Colonic mucosa (tissue), 4 donors: ENCODE measurements around the gene GRIK5. TPM values are rescaled to one million over a fixed set of nuclear protein-coding genes. Genes with fewer than 3 reads are reported as not detected.

ENCODE experiments used
- DNase-seq: peaks from one replicate; pipeline ENCODE4 v3.0.0-alpha.2; 2020
- H3K27ac ChIP-seq: fragments of 200-600 bp; one replicate; pipeline ENCODE4 v1.8.0; 2021
- H3K27me3 ChIP-seq: fragments of 200-600 bp; one replicate; pipeline ENCODE4 v1.8.0; 2021
- H3K36me3 ChIP-seq: fragments of 200-600 bp; one replicate; pipeline ENCODE4 v1.8.0; 2021
- H3K4me1 ChIP-seq: fragments of 200-600 bp; one replicate; pipeline ENCODE4 v1.8.0; 2021; ENCODE audit warnings: mild to moderate bottlenecking
- H3K4me3 ChIP-seq: fragments of 200-600 bp; one replicate; pipeline ENCODE4 v1.8.0; 2021
- H3K9ac ChIP-seq, 2 donors: one replicate each; pipeline ENCODE4 v1.7.0; 2013; ENCODE audit warnings: control low read depth in 2 of 2, low read depth in 2 of 2, low read length in 2 of 2
- H3K9me3 ChIP-seq: fragments of 200-600 bp; one replicate; pipeline ENCODE4 v1.8.0; 2021
- intact Hi-C: fragments of 100-400 bp; cut with DNase I; formaldehyde crosslinking; loops from one replicate; pipeline ENCODE4 v1.14.1; 2022
- total RNA-seq, 2 donors: library from RNA; stranded (reverse); fragmentation: NEBNext Ultra II Directional in 1 of 2; extraction: Animal tissue kit (Norgen Biotek cat#: 25700) in 1 of 2; gene quantifications; one replicate each; pipeline ENCODE4 v1.2.1, GENCODE V29; 2021
- TF ChIP-seq, protein P1 (sequence below): fragments of 200-600 bp; IDR thresholded peaks from one replicate; pipeline ENCODE4 v1.8.0; 2022; ENCODE audit warnings: antibody characterized with exemption, mild to moderate bottlenecking
- donor health status: healthy.
- donor health status: DM: no; HTN: no; CAD: no.
- donor health status: DM: no; HTN: no; CAD: no.

Gene GRIK5
- total RNA-seq, 2 donors from 2014 or later = 0.62 to 2.3 TPM

DNA sequence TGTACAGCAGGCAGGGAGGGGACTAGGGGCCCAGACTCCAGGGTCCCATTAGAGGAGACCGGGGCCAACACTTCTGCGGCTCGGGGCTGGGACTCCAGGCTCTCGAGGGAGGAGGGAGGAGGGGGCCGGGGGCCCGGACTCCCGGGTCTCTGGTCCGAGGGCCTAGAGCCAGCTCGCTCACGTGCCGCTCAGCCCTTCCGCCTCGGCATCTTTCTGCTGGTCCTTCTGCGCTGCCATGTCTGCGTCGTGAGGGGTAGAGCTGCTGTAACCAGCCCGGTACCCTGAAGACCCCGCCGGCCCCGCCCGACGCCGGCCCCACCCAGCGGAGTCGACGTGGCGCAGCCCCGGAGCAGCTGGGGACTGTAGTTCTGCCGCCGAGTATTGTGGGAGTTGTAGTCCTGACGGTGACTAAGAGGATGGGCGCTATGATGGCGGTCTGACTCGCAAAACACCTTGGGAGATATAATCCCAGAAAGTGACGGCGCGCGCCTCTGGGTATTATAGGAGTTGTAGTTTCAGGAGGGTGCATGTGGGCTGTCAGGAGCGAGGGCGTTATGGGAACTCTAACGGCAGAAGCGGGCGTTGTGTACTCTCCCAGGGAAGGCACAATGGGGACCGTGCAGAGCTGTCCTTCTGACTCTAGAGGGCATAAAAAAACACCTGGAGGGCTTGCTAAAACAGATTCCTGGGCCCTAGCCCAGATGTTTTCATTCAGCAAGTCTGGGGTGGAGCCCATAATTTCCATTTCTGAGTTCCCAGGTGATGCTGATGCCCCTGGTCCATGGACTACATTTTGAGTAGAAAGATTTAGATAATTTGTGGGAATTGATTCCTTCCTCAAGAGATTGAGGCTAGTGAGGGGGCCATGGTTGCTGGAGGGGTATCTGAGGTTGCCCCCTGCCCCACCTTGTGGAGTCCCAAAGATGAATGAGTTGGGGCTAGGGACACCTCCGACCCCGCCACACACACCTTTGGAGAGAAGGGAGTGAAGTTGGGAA, 110.7 kb downstream of the GRIK5 start, which contains the start of gene RABAC1:
Gene RABAC1 (minus strand): TSS at position 266 of the 998 bp plus-strand sequence. CDS start 29 bp downstream, at position 237.
- peak; percentile 93 for DNase-seq
- TF ChIP-seq, protein P1, sequence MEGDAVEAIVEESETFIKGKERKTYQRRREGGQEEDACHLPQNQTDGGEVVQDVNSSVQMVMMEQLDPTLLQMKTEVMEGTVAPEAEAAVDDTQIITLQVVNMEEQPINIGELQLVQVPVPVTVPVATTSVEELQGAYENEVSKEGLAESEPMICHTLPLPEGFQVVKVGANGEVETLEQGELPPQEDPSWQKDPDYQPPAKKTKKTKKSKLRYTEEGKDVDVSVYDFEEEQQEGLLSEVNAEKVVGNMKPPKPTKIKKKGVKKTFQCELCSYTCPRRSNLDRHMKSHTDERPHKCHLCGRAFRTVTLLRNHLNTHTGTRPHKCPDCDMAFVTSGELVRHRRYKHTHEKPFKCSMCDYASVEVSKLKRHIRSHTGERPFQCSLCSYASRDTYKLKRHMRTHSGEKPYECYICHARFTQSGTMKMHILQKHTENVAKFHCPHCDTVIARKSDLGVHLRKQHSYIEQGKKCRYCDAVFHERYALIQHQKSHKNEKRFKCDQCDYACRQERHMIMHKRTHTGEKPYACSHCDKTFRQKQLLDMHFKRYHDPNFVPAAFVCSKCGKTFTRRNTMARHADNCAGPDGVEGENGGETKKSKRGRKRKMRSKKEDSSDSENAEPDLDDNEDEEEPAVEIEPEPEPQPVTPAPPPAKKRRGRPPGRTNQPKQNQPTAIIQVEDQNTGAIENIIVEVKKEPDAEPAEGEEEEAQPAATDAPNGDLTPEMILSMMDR = no peak
- H3K4me3 ChIP-seq = peak within 1 kb of the TSS; percentile 94
- no peaks in the 10 kb centered on the region for H3K27me3 ChIP-seq
- peak within 1 kb of the TSS; percentile 94 for H3K27ac ChIP-seq
- no peaks in the 10 kb centered on the region for H3K9me3 ChIP-seq
- no peaks in the 10 kb centered on the region for H3K36me3 ChIP-seq
- peaks cover 4% of the 10 kb centered on the region for H3K4me1 ChIP-seq
- intact Hi-C loops = no loop called here
- H3K9ac ChIP-seq = peak within 1 kb of the TSS; percentile 92 to 95

DNA sequence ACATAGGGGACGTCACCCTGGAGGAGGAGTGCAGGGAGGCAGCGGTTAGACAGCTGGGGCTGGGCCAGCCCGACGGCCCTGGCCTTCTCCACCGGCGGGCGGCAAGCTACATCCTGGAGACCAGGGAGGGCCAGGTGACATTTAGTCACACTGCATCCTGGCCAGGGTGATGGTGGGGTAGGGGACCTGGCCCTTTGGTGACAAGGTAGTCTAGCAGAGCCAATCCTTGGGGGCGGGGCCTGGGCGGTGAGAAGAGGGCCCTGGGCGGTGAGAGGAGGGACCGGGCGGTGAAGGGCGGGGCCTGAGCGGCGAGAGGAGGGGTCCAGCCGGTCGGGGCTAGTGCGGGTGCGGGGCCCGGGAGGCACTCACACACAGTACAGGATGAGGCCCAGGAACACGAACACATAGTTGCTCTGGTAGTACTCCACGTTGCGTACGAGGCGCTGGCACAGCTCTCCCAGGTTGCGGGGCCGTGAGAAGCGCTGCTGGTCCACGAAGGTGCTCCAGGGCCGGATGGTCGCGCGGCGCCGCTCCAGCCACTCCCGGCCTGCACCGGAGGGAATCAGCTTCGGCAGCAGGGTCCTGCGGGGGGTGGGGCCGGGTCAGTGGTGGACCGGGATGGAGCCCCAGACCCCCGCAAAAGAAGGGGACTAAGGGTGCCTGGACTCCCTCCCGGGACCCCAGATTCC, 111.5 kb downstream of the GRIK5 start:
- Histone ChIP-seq H3K27me3 (no peaks in the 10 kb centered on the region), H3K9ac (peak overlapping the region; percentile 92 to 95), H3K27ac (peak overlapping the region; percentile 94), H3K36me3 (no peaks in the 10 kb centered on the region), H3K4me1 (peaks cover 4% of the 10 kb centered on the region), H3K9me3 (no peaks in the 10 kb centered on the region), H3K4me3 (peak overlapping the region; percentile 94)
- DNase-seq = peak; percentile 97
- intact Hi-C loops = no loop called here
- TF ChIP-seq, protein P1 = no peak

DNA sequence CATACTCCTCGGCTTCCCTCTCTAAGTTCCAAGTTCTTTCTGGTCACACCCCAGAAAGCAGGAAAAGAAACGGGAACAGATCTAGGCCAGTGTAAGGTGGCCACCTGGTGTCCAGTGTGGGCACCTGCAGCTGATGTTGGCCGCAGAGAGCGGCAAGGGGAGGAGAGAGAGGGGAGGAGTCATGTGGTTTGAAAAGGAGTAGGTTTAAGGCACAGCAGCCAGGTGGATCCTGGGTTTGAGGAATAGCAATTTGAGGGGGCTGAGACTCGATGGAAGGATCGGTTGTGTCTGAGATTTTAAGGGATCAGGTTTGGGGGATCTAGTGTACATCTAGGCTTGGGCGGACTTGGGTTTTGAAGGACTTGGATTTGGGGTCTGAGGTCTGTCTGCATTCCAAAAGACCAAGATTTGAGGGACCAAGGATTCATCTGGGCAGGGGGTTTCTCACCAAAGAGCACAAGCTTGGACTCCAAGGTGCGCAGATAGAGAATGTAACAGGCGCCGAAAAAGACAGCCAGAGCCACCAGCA, 112.1 kb downstream of the GRIK5 start:
- Histone ChIP-seq H3K4me1 (peaks cover 4% of the 10 kb centered on the region), H3K9ac (peak overlapping the region; percentile 92 to 95), H3K27me3 (no peaks in the 10 kb centered on the region), H3K27ac (peak overlapping the region; percentile 94), H3K9me3 (no peaks in the 10 kb centered on the region), H3K4me3 (peak overlapping the region; percentile 94), H3K36me3 (no peaks in the 10 kb centered on the region)
- peak; percentile 87 for DNase-seq
- TF ChIP-seq, protein P1 = peak; percentile 80
- intact Hi-C loops = no loop called here

DNA sequence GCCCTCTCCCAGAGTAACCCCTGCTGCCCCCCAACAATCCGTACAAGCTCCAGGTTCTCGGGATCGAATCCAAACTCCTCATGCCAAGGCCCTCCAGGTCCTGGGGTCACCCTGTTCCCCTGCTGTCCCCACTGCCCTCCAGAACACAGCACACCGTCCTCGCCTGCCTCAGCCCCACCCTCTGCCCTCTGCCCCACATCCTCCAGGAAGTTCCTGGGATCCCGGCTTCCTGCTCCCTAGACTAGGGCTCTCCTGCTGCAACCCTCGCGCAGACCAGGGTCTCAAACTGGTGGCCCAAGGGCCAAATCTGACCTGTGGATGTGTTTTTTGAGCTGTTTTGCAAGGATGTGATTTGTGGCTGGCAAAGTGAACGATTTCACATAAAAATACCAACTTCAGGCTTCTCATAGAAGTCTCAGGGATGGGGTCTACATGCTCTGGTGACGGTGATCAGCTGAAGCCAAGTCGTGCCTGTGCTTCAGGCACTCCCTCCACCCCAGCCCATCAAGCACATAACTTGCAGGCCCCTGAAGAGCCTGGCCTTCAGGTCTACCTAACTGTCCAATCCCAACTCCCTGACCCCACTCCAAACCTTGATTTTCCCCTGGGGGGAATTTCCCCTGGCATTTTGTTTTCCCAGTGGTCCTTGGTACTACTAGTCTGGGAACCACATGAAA, 112.7 kb downstream of the GRIK5 start:
- Histone ChIP-seq H3K4me1 (peaks cover 4% of the 10 kb centered on the region), H3K9me3 (no peaks in the 10 kb centered on the region), H3K27me3 (no peaks in the 10 kb centered on the region), H3K27ac (peak overlapping the region; percentile 94), H3K9ac (peak overlapping the region; percentile 47 to 95), H3K36me3 (no peaks in the 10 kb centered on the region), H3K4me3 (peak overlapping the region; percentile 94)
- DNase-seq = peak; percentile 85
- intact Hi-C loops = no loop called here
- TF ChIP-seq, protein P1 = no peak

DNA sequence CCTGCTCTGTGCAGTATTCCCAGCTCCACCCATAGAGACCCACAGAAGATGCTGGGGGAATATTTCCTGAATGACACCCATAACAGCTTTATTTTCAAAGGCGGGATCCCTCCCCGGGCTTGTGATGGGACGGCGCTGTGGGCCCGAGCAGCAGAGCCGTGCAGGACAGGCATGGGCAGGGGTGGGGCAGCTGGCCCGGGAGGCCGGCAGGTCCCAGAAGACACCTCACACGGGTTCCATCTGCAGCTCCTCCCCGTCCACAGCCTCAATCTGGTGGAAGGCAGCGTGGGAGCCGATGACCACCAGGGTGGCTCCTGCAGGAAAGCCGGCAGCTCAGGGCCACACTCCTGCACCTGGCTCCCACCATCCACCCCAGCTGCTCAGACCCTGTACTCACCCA, 113.4 kb downstream of the GRIK5 start:
- TF ChIP-seq, protein P1 = no peak
- no peaks in the 10 kb centered on the region for H3K27me3 ChIP-seq
- H3K36me3 ChIP-seq = no peaks in the 10 kb centered on the region
- DNase-seq = peak; percentile 57
- H3K4me3 ChIP-seq = peak overlapping the region; percentile 94
- H3K9me3 ChIP-seq = no peaks in the 10 kb centered on the region
- peak overlapping the region; percentile 94 for H3K27ac ChIP-seq
- H3K4me1 ChIP-seq = peaks cover 4% of the 10 kb centered on the region
- peak overlapping the region; percentile 47 to 95 for H3K9ac ChIP-seq
- intact Hi-C loops = no loop called here
